NCI-H1105 (cell line): Measurements from ENCODE around the gene RALGPS1.
"Not testable (repeated sequence)": the region's sequence is repeated elsewhere in the genome, so short reads cannot be mapped to it uniquely, and the experiment has no call there.

Experiments
- DNase-seq: peaks from one replicate; lab custom pipeline; 2025; lab: John Stamatoyannopoulos, UW

RALGPS1 gene

GRCh38 chr9:126988857-126989256, 74.3 kb downstream of the RALGPS1 start:
- DNase-seq: no peak

- no peak for DNase-seq
These were observed 75.6 kb downstream of the RALGPS1 start for GRCh38 chr9:126989847-126990842.

- no peak for DNase-seq
These were observed 76.6 kb downstream of the RALGPS1 start for GRCh38 chr9:126991183-126991582.

- no peak for DNase-seq
These were observed 77.8 kb downstream of the RALGPS1 start for GRCh38 chr9:126992427-126992826.

- DNase-seq: no peak
These were observed 84.9 kb downstream of the RALGPS1 start for GRCh38 chr9:126999315-127000068.

GRCh38 chr9:127004946-127005769, 90.6 kb downstream of the RALGPS1 start:
- no peak for DNase-seq

- no peak for DNase-seq
These were observed 91.3 kb downstream of the RALGPS1 start for GRCh38 chr9:127005770-127006314.

GRCh38 chr9:127007638-127008037, 93.1 kb downstream of the RALGPS1 start:
- DNase-seq: no peak

- DNase-seq: no peak
These were observed 93.5 kb downstream of the RALGPS1 start for GRCh38 chr9:127008076-127008475.

- DNase-seq: no peak
These were observed 97.2 kb downstream of the RALGPS1 start for GRCh38 chr9:127011772-127012171.

GRCh38 chr9:127012250-127012649, 97.7 kb downstream of the RALGPS1 start:
- DNase-seq: no peak

- DNase-seq: no peak
These were observed 99.0 kb downstream of the RALGPS1 start for GRCh38 chr9:127013597-127013996.

- no peak for DNase-seq
These were observed 99.8 kb downstream of the RALGPS1 start for GRCh38 chr9:127014216-127014909.

GRCh38 chr9:127014910-127015540, 100.4 kb downstream of the RALGPS1 start:
- no peak for DNase-seq

GRCh38 chr9:127015921-127016512, 101.4 kb downstream of the RALGPS1 start:
- no peak for DNase-seq

- DNase-seq: not testable (repeated sequence)
These were observed 103.4 kb downstream of the RALGPS1 start for GRCh38 chr9:127017979-127018378.

- no peak for DNase-seq
These were observed 104.4 kb downstream of the RALGPS1 start for GRCh38 chr9:127018935-127019334.

GRCh38 chr9:127020036-127020801, 105.6 kb downstream of the RALGPS1 start:
- no peak for DNase-seq

GRCh38 chr9:127020802-127021078, 106.2 kb downstream of the RALGPS1 start:
- DNase-seq: no peak
